Endothelial cell of umbilical vein (primary cell): Measurements from ENCODE around the gene MGLL. TPM values are rescaled to one million over a fixed set of nuclear protein-coding genes. Genes with fewer than 3 reads are reported as not detected.

ENCODE experiments used
- BruUV-seq: library from RNA; stranded (reverse); fragments of 400-500 nt; replicated peaks from 2 replicates; lab custom pipeline; 2021; lab: Mats Ljungman, UMichigan
- CTCF ChIA-PET: fragments of 300-600, 350-600 bp; sonication (Branson Sonifier 250); formaldehyde crosslinking; loops from one replicate; lab custom pipeline; 2021; ENCODE audit warnings: antibody characterized with exemption, inconsistent platforms; lab: Charles Lee
- POLR2A ChIA-PET: fragments of 300-600, 350-600 bp; sonication (Branson Sonifier 250); formaldehyde crosslinking; loops from one replicate; lab custom pipeline; 2021; ENCODE audit warnings: antibody characterized with exemption, inconsistent platforms; lab: Charles Lee
- DNase-seq: peaks from one replicate; pipeline ENCODE4 v3.0.0-alpha.2; 2011; ENCODE audit warnings: low read depth, low spot score
- FAIRE-seq: peaks from 2 replicates; lab custom pipeline; 2011; peaks lifted over from hg19 to GRCh38; lab: Jason Lieb, UNC
- H2AFZ ChIP-seq: 2 replicates; pipeline ENCODE4 v1.6.0; 2012; ENCODE audit warnings: low read depth, low read length, control low read depth, inconsistent platforms
- H3K27ac ChIP-seq: 2 replicates; pipeline ENCODE4 v1.5.1; 2011; ENCODE audit warnings: low read depth, mild to moderate bottlenecking, control low read depth, low read length, moderate library complexity; ENCODE audit not compliant: insufficient read depth
- H3K27me3 ChIP-seq, 2 experiments: 2 replicates each; pipeline versions ENCODE4 v1.6.0 to v1.6.1; 2011; ENCODE audit warnings: low read length in 2 of 2, mixed read lengths in 1 of 2; ENCODE audit not compliant: control insufficient read depth in 2 of 2, insufficient read depth in 2 of 2
- H3K36me3 ChIP-seq, 2 experiments: 2 replicates in 1 of 2; 3 replicates in 1 of 2; pipeline ENCODE4 v1.5.1; 2011; ENCODE audit warnings: low read length in 2 of 2, mild to moderate bottlenecking in 1 of 2, moderate library complexity in 1 of 2; ENCODE audit not compliant: control insufficient read depth in 2 of 2, insufficient read depth in 2 of 2; ENCODE audit errors: extremely low read depth in 1 of 2
- H3K4me1 ChIP-seq: 3 replicates; pipeline ENCODE4 v1.5.1; 2011; ENCODE audit warnings: mild to moderate bottlenecking, low read length; ENCODE audit not compliant: control insufficient read depth, insufficient read depth; ENCODE audit errors: extremely low read depth
- H3K4me2 ChIP-seq: 2 replicates; pipeline ENCODE4 v1.6.1; 2011; ENCODE audit warnings: low read length, control low read depth, mixed read lengths; ENCODE audit not compliant: insufficient read depth
- H3K4me3 ChIP-seq, 3 experiments: fragments of 200-600 bp in 1 of 3; sonication (generic), shearing (Covaris generic) in 1 of 3; replicated peaks in 1 of 3; 2 replicates each; pipeline ENCODE4 v1.5.1; 2011 to 2016; ENCODE audit warnings: control low read depth in 3 of 3, low read length in 3 of 3, mild to moderate bottlenecking in 2 of 3, inconsistent platforms in 1 of 3, low read depth in 1 of 3, moderate library complexity in 1 of 3; ENCODE audit not compliant: insufficient read depth in 1 of 3
- H3K79me2 ChIP-seq: 2 replicates; pipeline ENCODE4 v1.6.0; 2012; ENCODE audit warnings: low read length, inconsistent platforms; ENCODE audit not compliant: control insufficient read depth, insufficient read depth
- H3K9ac ChIP-seq: replicated peaks from 2 replicates; pipeline ENCODE3; 2011; ENCODE audit warnings: low read length, control low read depth; ENCODE audit not compliant: insufficient read depth; ENCODE audit errors: extremely low read depth
- H3K9me1 ChIP-seq: replicated peaks from 3 replicates; pipeline ENCODE4 v1.6.0; 2011; ENCODE audit warnings: mild to moderate bottlenecking, low read length; ENCODE audit not compliant: control insufficient read depth, insufficient read depth; ENCODE audit errors: extremely low read depth
- H3K9me3 ChIP-seq: replicated peaks from 2 replicates; pipeline ENCODE4 v1.5.1; 2012; ENCODE audit warnings: low read length, inconsistent platforms; ENCODE audit not compliant: control insufficient read depth, insufficient read depth
- H4K20me1 ChIP-seq: replicated peaks from 2 replicates; pipeline ENCODE3; 2011; ENCODE audit warnings: mild to moderate bottlenecking, low read length; ENCODE audit not compliant: control insufficient read depth, insufficient read depth; ENCODE audit errors: extremely low read depth
- EZH2 ChIP-seq: IDR thresholded peaks from 2 replicates; pipeline ENCODE4 v1.6.1; 2012; ENCODE audit warnings: borderline replicate concordance, low read depth, mild to moderate bottlenecking, moderate library complexity, low read length, inconsistent platforms; ENCODE audit not compliant: severe bottlenecking
- FOS ChIP-seq: IDR thresholded peaks from 2 replicates; pipeline ENCODE4 v1.6.1; 2011; ENCODE audit warnings: mild to moderate bottlenecking, low read length, moderate library complexity, borderline replicate concordance; ENCODE audit not compliant: insufficient read depth
- GATA2 ChIP-seq: IDR thresholded peaks from 2 replicates; pipeline ENCODE4 v1.7.0; 2011; ENCODE audit warnings: low read depth, mild to moderate bottlenecking, moderate library complexity, mixed read lengths, low read length; ENCODE audit not compliant: insufficient read length, insufficient read depth
- JUN ChIP-seq: IDR thresholded peaks from 2 replicates; pipeline ENCODE4 v1.6.1; 2011; ENCODE audit warnings: borderline replicate concordance, low read depth; ENCODE audit not compliant: insufficient read length, insufficient read depth
- MYC ChIP-seq: IDR thresholded peaks from one replicate; pipeline ENCODE4 v1.6.1; 2011; ENCODE audit warnings: mild to moderate bottlenecking, low read depth, low read length
- POLR2A ChIP-seq: IDR thresholded peaks from 2 replicates; pipeline ENCODE4 v1.6.1; 2012; ENCODE audit warnings: low read depth, mild to moderate bottlenecking, control low read depth, low read length
- POLR2AphosphoS5 ChIP-seq: IDR thresholded peaks from 2 replicates; pipeline ENCODE4 v1.6.1; 2012; ENCODE audit warnings: low read depth, mild to moderate bottlenecking, control low read depth, low read length, moderate library complexity; ENCODE audit not compliant: insufficient read depth
- dilution Hi-C: fragments of 300-500 bp; cut with MboI; formaldehyde crosslinking; loops from one replicate; pipeline ENCODE4 v1.15.0; 2019; ENCODE audit warnings: low sequenced_read_pairs; ENCODE audit not compliant: extremely low pct_ligation_motif_present
- intact Hi-C: fragments of 100-400 bp; cut with micrococcal nuclease; formaldehyde crosslinking; loops from one replicate; pipeline ENCODE4 v1.10.0; 2022
- polyA plus RNA-seq, 4 experiments: library from polyadenylated mRNA; depleted of rRNA in 3 of 4; stranded (reverse) in 3 of 4; unstranded in 1 of 4; fragments of >200 nt; gene quantifications; 2 replicates each; pipeline versions ENCODE4 v1.2.1 to v1.2.3, GENCODE V29; 2011 to 2012; ENCODE audit warnings: missing spikeins in 1 of 4
- total RNA-seq: library from RNA; stranded (reverse); gene quantifications from 2 replicates; pipeline ENCODE4 v1.2.3, GENCODE V29; 2021
- TF ChIP-seq, protein P1 (sequence below): IDR thresholded peaks from 2 replicates; pipeline ENCODE4 v1.6.1; 2011; ENCODE audit not compliant: insufficient read depth, insufficient read length
- TF ChIP-seq, protein P2 (sequence below), 2 donors: IDR thresholded peaks; 1 replicate in 1 of 2; 2 replicates in 1 of 2; pipeline ENCODE4 v1.5.1; 2011; ENCODE audit warnings: low read length in 2 of 2, mild to moderate bottlenecking in 2 of 2, moderate library complexity in 2 of 2, control low read depth in 1 of 2, inconsistent platforms in 1 of 2, low read depth in 1 of 2; ENCODE audit not compliant: insufficient read depth in 1 of 2; ENCODE audit errors: extremely low read depth in 1 of 2

MGLL gene
- total and polyA plus RNA-seq, 2 donors (not counting 3 experiments of a cell fraction or from before 2014, with no cell fraction given) = 30.7 to 60.2 TPM

DNA sequence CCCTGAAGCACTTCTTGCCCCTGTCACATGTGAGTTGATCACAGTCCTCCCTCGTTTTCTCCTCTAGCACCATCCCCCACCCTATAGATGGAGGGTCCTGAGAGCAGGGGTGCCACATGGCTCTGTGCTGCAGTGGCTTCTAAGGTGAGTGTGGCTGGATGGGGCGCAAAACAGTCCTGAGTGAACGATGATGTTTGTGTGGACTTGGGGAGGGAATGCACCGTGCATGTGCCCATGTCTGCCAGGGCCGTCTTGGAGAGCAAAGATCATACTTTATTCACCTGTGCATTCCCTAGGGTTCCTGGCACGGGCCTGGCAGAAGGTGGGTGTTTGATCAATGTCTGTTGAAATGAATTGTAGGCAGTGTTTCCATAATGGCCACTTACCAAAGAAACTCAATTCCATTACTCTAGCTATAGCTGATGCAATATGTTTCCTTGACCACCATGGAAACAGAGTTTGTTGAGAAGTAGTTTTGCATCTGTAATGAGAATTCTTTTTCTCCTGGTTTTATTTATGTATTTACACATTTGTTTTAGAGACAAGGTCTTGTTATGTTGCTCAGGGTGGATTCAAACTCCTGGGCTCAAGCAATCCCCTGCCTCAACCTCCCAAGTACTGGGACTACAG is 91.5 kb downstream of the MGLL start:
- Histone ChIP-seq H3K4me1 (peaks cover 22% of the 10 kb centered on the region), H2AFZ (no peak overlapping the region), H3K79me2 (peaks cover 16% of the 10 kb centered on the region), H3K9me3 (no peaks in the 10 kb centered on the region), H3K9ac (no peak overlapping the region), H3K9me1 (no peaks in the 10 kb centered on the region), H3K27me3 (no peaks in the 10 kb centered on the region), H4K20me1 (no peaks in the 10 kb centered on the region), H3K4me2 (no peak overlapping the region), H3K4me3 (no peak overlapping the region), H3K27ac (no peak overlapping the region), H3K36me3 (no peaks in the 10 kb centered on the region)
- dilution Hi-C loops = no loop called here
- no peak for TF ChIP-seq POLR2A
- TF ChIP-seq, protein P1, sequence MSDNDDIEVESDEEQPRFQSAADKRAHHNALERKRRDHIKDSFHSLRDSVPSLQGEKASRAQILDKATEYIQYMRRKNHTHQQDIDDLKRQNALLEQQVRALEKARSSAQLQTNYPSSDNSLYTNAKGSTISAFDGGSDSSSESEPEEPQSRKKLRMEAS = no peak
- TF ChIP-seq POLR2AphosphoS5 = no peak
- TF ChIP-seq GATA2 = no peak
- BruUV-seq = no TSS peak
- ChIA-PET CTCF (interaction anchor here (1.0 kb wide), 1 partner anchor 34 kb away, joined by 3 read pairs; no protein-coding TSS in a partner anchor), POLR2A (no interaction called here)
- intact Hi-C loops = no loop called here
- DNase-seq (no peak), FAIRE-seq (no peak)

DNA sequence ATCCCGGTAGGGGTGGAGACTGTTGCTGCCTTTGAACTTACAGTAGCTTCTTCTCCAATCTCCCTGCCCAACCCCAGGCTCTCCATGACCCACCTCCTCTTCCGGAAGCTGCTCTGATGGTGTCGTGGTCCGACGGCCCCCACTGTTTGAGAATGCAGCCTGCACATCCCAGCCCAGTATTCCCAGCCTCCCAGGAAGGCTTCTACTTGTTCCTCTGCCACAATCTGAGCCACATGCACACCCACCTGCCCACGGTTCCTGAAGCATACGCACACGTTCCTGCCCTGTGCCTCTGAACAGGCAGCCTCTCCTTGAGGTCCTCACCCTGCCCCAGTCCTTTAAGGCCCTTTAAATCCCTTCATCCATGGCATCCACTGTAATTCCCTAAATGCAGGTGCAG is 92.1 kb downstream of the MGLL start:
- TF ChIP-seq, protein P1 = no peak
- no peak for TF ChIP-seq MYC
- TF ChIP-seq FOS = no peak
- no peak for TF ChIP-seq EZH2
- TF ChIP-seq, protein P2, sequence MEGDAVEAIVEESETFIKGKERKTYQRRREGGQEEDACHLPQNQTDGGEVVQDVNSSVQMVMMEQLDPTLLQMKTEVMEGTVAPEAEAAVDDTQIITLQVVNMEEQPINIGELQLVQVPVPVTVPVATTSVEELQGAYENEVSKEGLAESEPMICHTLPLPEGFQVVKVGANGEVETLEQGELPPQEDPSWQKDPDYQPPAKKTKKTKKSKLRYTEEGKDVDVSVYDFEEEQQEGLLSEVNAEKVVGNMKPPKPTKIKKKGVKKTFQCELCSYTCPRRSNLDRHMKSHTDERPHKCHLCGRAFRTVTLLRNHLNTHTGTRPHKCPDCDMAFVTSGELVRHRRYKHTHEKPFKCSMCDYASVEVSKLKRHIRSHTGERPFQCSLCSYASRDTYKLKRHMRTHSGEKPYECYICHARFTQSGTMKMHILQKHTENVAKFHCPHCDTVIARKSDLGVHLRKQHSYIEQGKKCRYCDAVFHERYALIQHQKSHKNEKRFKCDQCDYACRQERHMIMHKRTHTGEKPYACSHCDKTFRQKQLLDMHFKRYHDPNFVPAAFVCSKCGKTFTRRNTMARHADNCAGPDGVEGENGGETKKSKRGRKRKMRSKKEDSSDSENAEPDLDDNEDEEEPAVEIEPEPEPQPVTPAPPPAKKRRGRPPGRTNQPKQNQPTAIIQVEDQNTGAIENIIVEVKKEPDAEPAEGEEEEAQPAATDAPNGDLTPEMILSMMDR (IDR thresholded peaks at IDR 0.05; ENCODE audit: extremely low read depth in 1 of 2, insufficient read depth in 1 of 2, low read depth in 1 of 2, low read length in 2 of 2) = no peak
- no peak for TF ChIP-seq POLR2AphosphoS5
- TF ChIP-seq JUN = no peak
- TF ChIP-seq POLR2A = no peak
- no peak for TF ChIP-seq GATA2
- no peaks in the 10 kb centered on the region for H4K20me1 ChIP-seq
- H2AFZ ChIP-seq = no peak overlapping the region
- no TSS peak for BruUV-seq
- POLR2A ChIA-PET = no interaction called here
- intact Hi-C loops = no loop called here
- no peaks in the 10 kb centered on the region for H3K9me1 ChIP-seq
- CTCF ChIA-PET = interaction anchor here (1.0 kb wide), 1 partner anchor 33 kb away, joined by 3 read pairs; no protein-coding TSS in a partner anchor
- peaks cover 16% of the 10 kb centered on the region for H3K79me2 ChIP-seq
- no peak overlapping the region for H3K9ac ChIP-seq
- H3K9me3 ChIP-seq = no peaks in the 10 kb centered on the region
- dilution Hi-C loops = no loop called here
- H3K4me2 ChIP-seq = no peak overlapping the region
- H3K4me1 ChIP-seq = peaks cover 16% of the 10 kb centered on the region
- DNase-seq = no peak
- no peak for FAIRE-seq
- no peak overlapping the region for H3K4me3 ChIP-seq
- H3K27me3 ChIP-seq = no peaks in the 10 kb centered on the region
- H3K36me3 ChIP-seq = no peaks in the 10 kb centered on the region
- no peak overlapping the region for H3K27ac ChIP-seq
